Kidney (tissue), 14 donors: ENCODE results near the gene C3orf70. TPM values are rescaled to one million over a fixed set of nuclear protein-coding genes. Genes with fewer than 3 reads are reported as not detected.

Experiments
- DNase-seq, 5 donors: peaks; one replicate each; pipeline ENCODE4 v3.0.0-alpha.2; 2013 to 2020
- FAIRE-seq: peaks from 2 replicates; lab custom pipeline; 2012; peaks lifted over from hg19 to GRCh38; lab: Jason Lieb, UNC
- H3K27ac ChIP-seq, 2 donors: one replicate each; pipeline ENCODE4 v1.7.0; 2013; ENCODE audit warnings: low read depth in 2 of 2, low read length in 2 of 2, inconsistent platforms in 1 of 2
- H3K27me3 ChIP-seq: one replicate; pipeline ENCODE4 v1.7.1; 2013; ENCODE audit warnings: low read length, inconsistent platforms; ENCODE audit not compliant: control insufficient read depth, insufficient read depth
- H3K36me3 ChIP-seq, 3 donors: one replicate each; pipeline versions ENCODE4 v1.7.0 to v1.7.1; 2013; ENCODE audit warnings: low read length in 3 of 3, control low read depth in 1 of 3, inconsistent platforms in 1 of 3; ENCODE audit not compliant: insufficient read depth in 3 of 3, control insufficient read depth in 2 of 3
- H3K4me1 ChIP-seq, 3 donors: one replicate each; pipeline versions ENCODE4 v1.7.0 to v1.7.1; 2013; ENCODE audit warnings: low read length in 3 of 3, inconsistent platforms in 1 of 3, low read depth in 1 of 3; ENCODE audit not compliant: control insufficient read depth in 2 of 3, insufficient read depth in 2 of 3
- H3K4me3 ChIP-seq, 3 donors: one replicate each; pipeline versions ENCODE4 v1.7.0 to v1.8.1; 2013; ENCODE audit warnings: low read length in 3 of 3, control low read depth in 1 of 3, inconsistent platforms in 1 of 3
- H3K9ac ChIP-seq, 3 donors: one replicate each; pipeline versions ENCODE4 v1.7.0 to v1.7.1; 2013; ENCODE audit warnings: low read length in 3 of 3, control low read depth in 1 of 3, inconsistent platforms in 1 of 3
- H3K9me3 ChIP-seq, 3 donors: one replicate each; pipeline versions ENCODE4 v1.7.0 to v1.7.1; 2013; ENCODE audit warnings: low read length in 3 of 3, control low read depth in 1 of 3, inconsistent platforms in 1 of 3; ENCODE audit not compliant: control insufficient read depth in 2 of 3, insufficient read depth in 1 of 3
- intact Hi-C: fragments of 100-400 bp; cut with DNase I; formaldehyde crosslinking; loops from one replicate; pipeline ENCODE4 v1.11.1; 2022
- polyA plus RNA-seq: library from polyadenylated mRNA; stranded (reverse); fragments of 350-450 nt; fragmentation: Illumina TruSeq; extraction: RNeasy Lipid Tissue Mini Kit (QIAGEN cat#74804); gene quantifications from one replicate; pipeline ENCODE4 v1.2.3, GENCODE V29; 2014; ENCODE audit warnings: low read depth, low replicate concordance; ENCODE audit not compliant: insufficient read depth
- total RNA-seq: library from RNA; stranded (reverse); fragmentation: NEBNext Ultra II Directional; extraction: Animal tissue kit (Norgen Biotek cat#: 25700); gene quantifications from one replicate; pipeline ENCODE4 v1.2.1, GENCODE V29; 2021
- TF ChIP-seq, protein P1 (sequence below): IDR thresholded peaks from 3 replicates; pipeline ENCODE4 v1.5.1; 2012; ENCODE audit warnings: mild to moderate bottlenecking, moderate library complexity, borderline replicate concordance; ENCODE audit not compliant: insufficient read depth; ENCODE audit errors: extremely low read depth
- donor health status: control.
- donor health status: control.
- donor health status: control.
- donor health status: control.
- donor health status: control.
- donor health status: DM: yes; HTN: yes; CAD: no.
- donor health status: Normal renal cell carcinoma (clear cell type).

C3orf70 gene
- total and polyA plus RNA-seq, 2 donors from 2014 or later: 0.69 to 2.8 TPM

DNA sequence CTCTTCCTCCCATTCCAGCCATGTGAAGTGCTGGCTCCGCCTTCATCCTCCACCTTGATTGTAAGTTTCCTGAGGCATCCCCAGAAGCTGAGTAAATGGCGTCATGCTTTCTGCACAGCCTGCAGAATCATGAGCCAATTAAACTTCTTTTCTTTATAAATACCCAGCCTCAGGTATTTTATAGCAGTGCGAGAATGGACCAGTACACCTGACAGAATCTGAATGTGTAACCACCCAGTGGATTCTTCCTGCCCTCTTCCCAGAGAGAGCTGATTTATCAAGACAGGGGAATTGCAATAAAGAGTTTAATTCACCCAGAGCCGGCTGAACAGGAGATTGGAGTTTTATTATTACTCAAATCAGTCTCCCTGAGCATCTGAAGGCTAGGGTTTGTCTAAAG is 86.6 kb downstream of the C3orf70 start:
- Histone ChIP-seq H3K4me3 (no peak overlapping the region), H3K4me1 (no peaks in the 10 kb centered on the region), H3K27ac (no peak overlapping the region), H3K9ac (no peak overlapping the region), H3K36me3 (no peaks in the 10 kb centered on the region), H3K9me3 (no peaks in the 10 kb centered on the region), H3K27me3 (no peaks in the 10 kb centered on the region)
- TF ChIP-seq, protein P1, sequence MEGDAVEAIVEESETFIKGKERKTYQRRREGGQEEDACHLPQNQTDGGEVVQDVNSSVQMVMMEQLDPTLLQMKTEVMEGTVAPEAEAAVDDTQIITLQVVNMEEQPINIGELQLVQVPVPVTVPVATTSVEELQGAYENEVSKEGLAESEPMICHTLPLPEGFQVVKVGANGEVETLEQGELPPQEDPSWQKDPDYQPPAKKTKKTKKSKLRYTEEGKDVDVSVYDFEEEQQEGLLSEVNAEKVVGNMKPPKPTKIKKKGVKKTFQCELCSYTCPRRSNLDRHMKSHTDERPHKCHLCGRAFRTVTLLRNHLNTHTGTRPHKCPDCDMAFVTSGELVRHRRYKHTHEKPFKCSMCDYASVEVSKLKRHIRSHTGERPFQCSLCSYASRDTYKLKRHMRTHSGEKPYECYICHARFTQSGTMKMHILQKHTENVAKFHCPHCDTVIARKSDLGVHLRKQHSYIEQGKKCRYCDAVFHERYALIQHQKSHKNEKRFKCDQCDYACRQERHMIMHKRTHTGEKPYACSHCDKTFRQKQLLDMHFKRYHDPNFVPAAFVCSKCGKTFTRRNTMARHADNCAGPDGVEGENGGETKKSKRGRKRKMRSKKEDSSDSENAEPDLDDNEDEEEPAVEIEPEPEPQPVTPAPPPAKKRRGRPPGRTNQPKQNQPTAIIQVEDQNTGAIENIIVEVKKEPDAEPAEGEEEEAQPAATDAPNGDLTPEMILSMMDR: no peak
- intact Hi-C loops: no loop called here
- no peak for FAIRE-seq
- DNase-seq: no peak

DNA sequence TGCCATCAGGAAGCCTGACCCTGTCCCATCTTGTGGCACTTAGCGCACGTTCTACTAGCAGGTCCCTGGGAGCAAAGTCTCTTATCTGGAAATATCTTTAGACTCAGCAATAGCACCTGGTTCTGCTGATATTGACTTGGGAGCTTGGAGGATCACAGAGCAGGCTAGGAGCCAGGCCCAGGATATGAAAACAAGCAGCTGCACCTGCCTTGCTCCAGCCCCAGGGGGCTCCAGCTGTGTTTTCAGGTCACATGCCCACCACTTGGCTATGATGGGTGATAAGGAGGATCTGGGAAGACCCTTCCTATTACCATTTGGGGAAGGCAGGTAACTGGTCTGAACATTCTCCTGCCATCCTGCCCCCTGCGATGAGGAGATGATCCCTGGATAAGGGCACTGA is 87.8 kb downstream of the C3orf70 start:
- Histone ChIP-seq H3K36me3 (no peaks in the 10 kb centered on the region), H3K9me3 (no peaks in the 10 kb centered on the region), H3K27ac (no peak overlapping the region), H3K4me1 (no peaks in the 10 kb centered on the region), H3K4me3 (no peak overlapping the region), H3K27me3 (no peaks in the 10 kb centered on the region), H3K9ac (no peak overlapping the region)
- no peak for FAIRE-seq
- peak in 1 of 5 donors; percentile 6 for DNase-seq
- TF ChIP-seq, protein P1: no peak
- intact Hi-C loops: no loop called here

DNA sequence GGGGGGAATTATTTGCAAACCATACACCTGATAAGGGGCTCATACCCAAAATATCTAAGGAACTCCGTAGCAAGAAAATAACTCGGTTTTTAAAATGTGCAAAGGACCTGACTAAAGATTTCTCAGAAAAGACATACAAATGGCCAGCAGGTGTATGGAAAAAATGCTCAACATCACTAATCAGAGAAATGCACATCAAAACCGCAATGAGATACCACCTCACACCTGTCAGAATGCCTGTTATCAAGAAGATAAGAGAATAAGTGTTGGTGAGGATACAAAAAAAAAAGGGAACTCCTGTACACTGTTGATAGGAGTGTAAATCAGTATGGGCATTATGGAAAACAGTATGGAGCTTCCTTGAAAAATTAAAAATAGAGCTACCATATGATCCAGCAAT is 89.4 kb downstream of the C3orf70 start:
- Histone ChIP-seq H3K27me3 (no peaks in the 10 kb centered on the region), H3K27ac (no peak overlapping the region), H3K9ac (no peak overlapping the region), H3K9me3 (no peaks in the 10 kb centered on the region), H3K4me1 (no peaks in the 10 kb centered on the region), H3K4me3 (no peak overlapping the region), H3K36me3 (no peaks in the 10 kb centered on the region)
- no peak for DNase-seq
- TF ChIP-seq, protein P1: no peak
- no peak for FAIRE-seq
- intact Hi-C loops: no loop called here

DNA sequence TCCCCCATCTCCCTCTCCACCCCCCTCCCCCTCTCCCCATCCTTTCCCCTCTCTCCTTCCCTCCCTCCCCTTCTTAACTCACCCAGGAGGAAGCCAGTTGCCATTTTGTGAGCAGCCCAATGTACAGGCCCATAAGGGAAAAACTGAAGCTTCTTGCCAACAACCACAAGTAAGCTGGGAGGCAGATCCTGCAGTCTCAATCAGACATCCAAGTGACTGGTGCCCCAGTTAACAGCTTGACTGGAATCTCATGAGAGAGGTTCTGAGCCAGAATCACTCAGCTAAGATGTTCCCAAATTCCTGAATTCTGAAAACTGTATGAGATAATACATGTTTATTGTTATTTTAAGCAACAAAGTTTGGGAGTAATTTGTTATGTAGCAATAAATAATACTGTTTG is 90.7 kb downstream of the C3orf70 start:
- intact Hi-C loops: no loop called here
- TF ChIP-seq, protein P1: no peak
- no peak overlapping the region for H3K9ac ChIP-seq
- H3K36me3 ChIP-seq: no peaks in the 10 kb centered on the region
- no peak overlapping the region for H3K27ac ChIP-seq
- H3K9me3 ChIP-seq: peaks cover 0 to 4% (median 0%) of the 10 kb centered on the region in 3 donors
- no peak for FAIRE-seq
- no peak for DNase-seq
- no peaks in the 10 kb centered on the region for H3K27me3 ChIP-seq
- H3K4me1 ChIP-seq: no peaks in the 10 kb centered on the region
- H3K4me3 ChIP-seq: no peak overlapping the region
